Measurements from ENCODE around the gene C1orf35.

Gene C1orf35

GRCh38 chr1:228109962-228110488 lies 6.9 kb upstream of the C1orf35 start:
- DNase-seq (ENCODE audit: low read depth), result no peak
- TF ChIP-seq, protein P1, sequence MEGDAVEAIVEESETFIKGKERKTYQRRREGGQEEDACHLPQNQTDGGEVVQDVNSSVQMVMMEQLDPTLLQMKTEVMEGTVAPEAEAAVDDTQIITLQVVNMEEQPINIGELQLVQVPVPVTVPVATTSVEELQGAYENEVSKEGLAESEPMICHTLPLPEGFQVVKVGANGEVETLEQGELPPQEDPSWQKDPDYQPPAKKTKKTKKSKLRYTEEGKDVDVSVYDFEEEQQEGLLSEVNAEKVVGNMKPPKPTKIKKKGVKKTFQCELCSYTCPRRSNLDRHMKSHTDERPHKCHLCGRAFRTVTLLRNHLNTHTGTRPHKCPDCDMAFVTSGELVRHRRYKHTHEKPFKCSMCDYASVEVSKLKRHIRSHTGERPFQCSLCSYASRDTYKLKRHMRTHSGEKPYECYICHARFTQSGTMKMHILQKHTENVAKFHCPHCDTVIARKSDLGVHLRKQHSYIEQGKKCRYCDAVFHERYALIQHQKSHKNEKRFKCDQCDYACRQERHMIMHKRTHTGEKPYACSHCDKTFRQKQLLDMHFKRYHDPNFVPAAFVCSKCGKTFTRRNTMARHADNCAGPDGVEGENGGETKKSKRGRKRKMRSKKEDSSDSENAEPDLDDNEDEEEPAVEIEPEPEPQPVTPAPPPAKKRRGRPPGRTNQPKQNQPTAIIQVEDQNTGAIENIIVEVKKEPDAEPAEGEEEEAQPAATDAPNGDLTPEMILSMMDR (conservative IDR thresholded peaks at IDR 0.05; ENCODE audit: control insufficient read depth, insufficient read depth, low read depth, low read length), result no peak
- peak overlapping the region; percentile 89 for H3K4me3 ChIP-seq (ENCODE audit: control insufficient read depth, low read depth, low read length)

GRCh38 chr1:228109073-228109961 lies 6.2 kb upstream of the C1orf35 start, which contains the start of gene MRPL55:
Gene MRPL55, minus strand, starts transcription at chr1:228109299. Its CDS starts 1,039 bp downstream, at chr1:228108260.
- peak; percentile 93 for DNase-seq (ENCODE audit: low read depth)
- peak within 1 kb of the TSS; percentile 89 for H3K4me3 ChIP-seq (ENCODE audit: control insufficient read depth, low read depth, low read length)
- TF ChIP-seq, protein P1 (conservative IDR thresholded peaks at IDR 0.05; ENCODE audit: control insufficient read depth, insufficient read depth, low read depth, low read length), result no peak

DNA sequence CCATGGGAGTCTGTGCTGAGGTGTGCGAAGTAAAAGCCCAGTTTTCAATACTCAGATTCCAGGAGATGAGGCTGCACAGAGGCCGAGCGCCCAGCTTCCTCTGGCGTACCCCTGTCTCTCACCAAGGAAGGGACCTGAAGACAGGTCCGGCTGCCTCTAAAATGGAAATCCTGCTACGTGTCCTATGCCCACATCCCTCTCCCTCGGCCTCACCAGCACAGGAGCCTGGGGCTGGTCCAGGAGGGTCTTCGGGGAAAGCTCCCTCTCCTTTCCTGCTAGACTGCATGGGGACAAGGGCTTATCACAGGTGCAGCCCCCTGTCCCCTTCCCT lies 5.6 kb upstream of the C1orf35 start:
- DNase-seq (ENCODE audit: low read depth), result no peak
- TF ChIP-seq, protein P1 (conservative IDR thresholded peaks at IDR 0.05; ENCODE audit: control insufficient read depth, insufficient read depth, low read depth, low read length), result no peak
- peak overlapping the region; percentile 89 for H3K4me3 ChIP-seq (ENCODE audit: control insufficient read depth, low read depth, low read length)

- DNase-seq (ENCODE audit: low read depth), result no peak
- TF ChIP-seq, protein P1 (conservative IDR thresholded peaks at IDR 0.05; ENCODE audit: control insufficient read depth, insufficient read depth, low read depth, low read length), result no peak
- H3K4me3 ChIP-seq (ENCODE audit: control insufficient read depth, low read depth, low read length), result peak overlapping the region; percentile 89
These were observed 5.0 kb upstream of the C1orf35 start for GRCh38 chr1:228108055-228108690.

DNA sequence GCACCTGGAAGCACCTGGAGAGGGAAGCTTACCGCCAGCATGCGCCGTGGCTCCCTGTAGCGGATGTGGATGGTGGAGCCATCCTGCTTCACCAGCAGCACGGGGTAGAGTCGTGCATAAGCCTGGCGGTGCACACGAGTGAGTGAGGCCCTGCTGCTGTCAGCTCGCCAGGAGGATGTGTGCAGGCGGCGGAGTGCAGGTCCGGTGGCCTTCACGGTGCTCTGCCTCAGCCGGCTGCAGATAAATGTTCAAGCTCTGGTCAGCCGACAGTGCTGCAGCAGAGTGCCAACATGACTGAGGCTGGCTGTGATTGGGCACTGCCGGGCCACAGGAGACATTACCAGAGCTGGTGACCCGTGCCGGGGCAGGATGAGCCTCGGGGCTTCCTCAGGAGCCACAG lies 4.5 kb upstream of the C1orf35 start:
- no peak overlapping the region for H3K4me3 ChIP-seq (ENCODE audit: control insufficient read depth, low read depth, low read length)
- DNase-seq (ENCODE audit: low read depth), result no peak
- TF ChIP-seq, protein P1 (conservative IDR thresholded peaks at IDR 0.05; ENCODE audit: control insufficient read depth, insufficient read depth, low read depth, low read length), result no peak

DNA sequence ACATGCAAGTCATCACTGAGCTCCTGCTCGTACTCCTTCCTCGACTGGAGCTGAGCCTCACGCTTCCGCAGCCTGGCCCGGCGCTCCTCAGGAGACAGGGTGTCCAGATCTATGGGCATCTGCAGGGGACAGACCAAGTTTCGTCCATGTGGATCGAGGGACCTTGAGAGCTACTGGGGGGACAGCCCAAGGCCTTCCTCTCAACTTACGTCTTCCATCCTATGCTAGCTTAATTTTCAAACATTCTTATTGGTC lies 3.6 kb upstream of the C1orf35 start:
- no peak for DNase-seq (ENCODE audit: low read depth)
- TF ChIP-seq, protein P1 (conservative IDR thresholded peaks at IDR 0.05; ENCODE audit: control insufficient read depth, insufficient read depth, low read depth, low read length), result no peak
- no peak overlapping the region for H3K4me3 ChIP-seq (ENCODE audit: control insufficient read depth, low read depth, low read length)

Data from fibroblast of mammary gland (primary cell).